ENCODE measurements around the gene GPBP1.

- TF ChIP-seq REST (IDR thresholded peaks at IDR 0.05; ENCODE audit: unreplicated experiment), result no peak
- no peak for TF ChIP-seq CREB1 (CRISPR knock-in tag; IDR thresholded peaks at IDR 0.05; ENCODE audit: low read depth)
- no peak for TF ChIP-seq POLR2AphosphoS5 (IDR thresholded peaks at IDR 0.05; ENCODE audit: low read depth)
- TF ChIP-seq CTCF (conservative IDR thresholded peaks at IDR 0.05; ENCODE audit: low read depth in 2 of 2), result no peak
- TF ChIP-seq ETS1 (IDR thresholded peaks at IDR 0.05), result no peak
- TF ChIP-seq ZNF331 (CRISPR knock-in tag; IDR thresholded peaks at IDR 0.05; ENCODE audit: low read depth), result no peak
Observed at GRCh38 chr5:57172466-57173318, 1.2 kb upstream of the GPBP1 start.

Data from GM23338 (cell line).